Liver (tissue), 9 donors: ENCODE results near the gene GNAO1. TPM values are rescaled to one million over a fixed set of nuclear protein-coding genes. Genes with fewer than 3 reads are reported as not detected.

Source experiments
- DNase-seq: peaks from one replicate; pipeline ENCODE4 v3.0.0-alpha.2; 2017; ENCODE audit warnings: low spot score
- H3K27ac ChIP-seq, 2 donors: one replicate each; pipeline ENCODE4 v1.7.0; 2013; ENCODE audit warnings: inconsistent platforms in 2 of 2, low read length in 2 of 2, control low read depth in 1 of 2, low read depth in 1 of 2, mild to moderate bottlenecking in 1 of 2
- H3K27me3 ChIP-seq, 4 donors: one replicate each; pipeline versions ENCODE4 v1.6.1 to v1.7.0; 2013; ENCODE audit warnings: low read length in 3 of 4, inconsistent platforms in 1 of 4, mild to moderate bottlenecking in 1 of 4, moderate library complexity in 1 of 4; ENCODE audit not compliant: control insufficient read depth in 4 of 4, insufficient read depth in 4 of 4
- H3K36me3 ChIP-seq, 4 donors: one replicate each; pipeline versions ENCODE4 v1.6.1 to v1.7.0; 2013; ENCODE audit warnings: low read length in 3 of 4, mild to moderate bottlenecking in 3 of 4, low read depth in 1 of 4, moderate library complexity in 1 of 4; ENCODE audit not compliant: control insufficient read depth in 4 of 4, insufficient read depth in 3 of 4
- H3K4me1 ChIP-seq, 4 donors: one replicate each; pipeline versions ENCODE4 v1.6.1 to v1.7.0; 2013; ENCODE audit warnings: low read length in 3 of 4, mild to moderate bottlenecking in 3 of 4, moderate library complexity in 1 of 4; ENCODE audit not compliant: control insufficient read depth in 4 of 4, insufficient read depth in 4 of 4
- H3K4me3 ChIP-seq, 3 donors: one replicate each; pipeline versions ENCODE4 v1.6.1 to v1.7.0; 2013; ENCODE audit warnings: low read length in 3 of 3, control low read depth in 1 of 3, low read depth in 1 of 3, mild to moderate bottlenecking in 1 of 3
- H3K9ac ChIP-seq, 2 donors: one replicate each; pipeline ENCODE4 v1.7.0; 2013; ENCODE audit warnings: low read length in 2 of 2, mild to moderate bottlenecking in 2 of 2, moderate library complexity in 2 of 2, control low read depth in 1 of 2, low read depth in 1 of 2
- H3K9me3 ChIP-seq, 4 donors: one replicate each; pipeline versions ENCODE4 v1.6.1 to v1.7.0; 2013; ENCODE audit warnings: low read length in 3 of 4; ENCODE audit not compliant: control insufficient read depth in 4 of 4
- ATF3 ChIP-seq: IDR thresholded peaks from 2 replicates; pipeline ENCODE4 v1.6.1; 2016; ENCODE audit warnings: antibody characterized with exemption
- CTCF ChIP-seq: fragments of 150-350 bp; IDR thresholded peaks from 2 replicates; pipeline ENCODE4 v1.5.1; 2017; ENCODE audit warnings: improper control_type of control experiment, low read depth, low read length; ENCODE audit not compliant: missing input control
- EGR1 ChIP-seq, 2 donors: IDR thresholded peaks; 2 replicates each; pipeline ENCODE4 v1.6.1; 2016 to 2018; ENCODE audit warnings: antibody characterized with exemption in 2 of 2, low read depth in 2 of 2
- FOXA2 ChIP-seq: IDR thresholded peaks from 2 replicates; pipeline ENCODE4 v1.6.1; 2016; ENCODE audit warnings: antibody characterized with exemption
- GABPA ChIP-seq, 2 donors: IDR thresholded peaks in 1 of 2; conservative IDR thresholded peaks in 1 of 2; 2 replicates each; pipeline ENCODE4 v1.6.1; 2016; ENCODE audit warnings: antibody characterized with exemption in 2 of 2, mild to moderate bottlenecking in 1 of 2, moderate library complexity in 1 of 2
- HNF4A ChIP-seq, 2 donors: conservative IDR thresholded peaks; 2 replicates each; pipeline ENCODE4 v1.6.1; 2016; ENCODE audit warnings: antibody characterized with exemption in 2 of 2, mild to moderate bottlenecking in 2 of 2
- HNF4G ChIP-seq: IDR thresholded peaks from 2 replicates; pipeline ENCODE4 v1.6.1; 2016; ENCODE audit warnings: antibody characterized with exemption
- JUND ChIP-seq, 2 donors: IDR thresholded peaks; 2 replicates each; pipeline ENCODE4 v1.6.1; 2016; ENCODE audit warnings: antibody characterized with exemption in 2 of 2
- MAX ChIP-seq: IDR thresholded peaks from 2 replicates; pipeline ENCODE4 v1.6.1; 2016; ENCODE audit warnings: antibody characterized with exemption
- RAD21 ChIP-seq, 2 donors: IDR thresholded peaks; 2 replicates each; pipeline ENCODE4 v1.6.1; 2016; ENCODE audit warnings: antibody characterized with exemption in 2 of 2, mild to moderate bottlenecking in 2 of 2
- RXRA ChIP-seq, 2 donors: IDR thresholded peaks; 2 replicates each; pipeline ENCODE4 v1.6.1; 2017 to 2018; ENCODE audit warnings: antibody characterized with exemption in 2 of 2, mild to moderate bottlenecking in 1 of 2
- SP1 ChIP-seq: IDR thresholded peaks from 2 replicates; pipeline ENCODE4 v1.6.1; 2018; ENCODE audit warnings: antibody characterized with exemption, mild to moderate bottlenecking
- TAF1 ChIP-seq: conservative IDR thresholded peaks from 2 replicates; pipeline ENCODE4 v1.6.1; 2016; ENCODE audit warnings: antibody characterized with exemption, mild to moderate bottlenecking
- YY1 ChIP-seq: IDR thresholded peaks from 2 replicates; pipeline ENCODE4 v1.6.1; 2016; ENCODE audit warnings: antibody characterized with exemption, mild to moderate bottlenecking
- ZBTB33 ChIP-seq: IDR thresholded peaks from 2 replicates; pipeline ENCODE4 v1.6.1; 2016; ENCODE audit warnings: antibody characterized with exemption
- WGBS: extraction: QIAGEN DNeasy Blood & Tissue Kit; methylation state at CpG from one replicate; pipeline ENCODE4 v1.1.7; 2013; 5-methylcytosine and 5-hydroxymethylcytosine counted together
- polyA plus RNA-seq, 2 donors: library from polyadenylated mRNA; stranded (reverse) in 1 of 2; unstranded in 1 of 2; fragments of 200-250 nt in 1 of 2; fragments of >200 nt in 1 of 2; fragmentation: Nextera tagmentation in 1 of 2; extraction: Ambion mirVana in 1 of 2; gene quantifications; one replicate each; pipeline versions ENCODE4 v1.2.1 to v1.2.3, GENCODE V29; 2013 to 2015
- total RNA-seq, 2 donors: library from RNA; depleted of rRNA; stranded (reverse); fragments of >200 nt; gene quantifications; one replicate each; pipeline ENCODE4 v1.2.3, GENCODE V29; 2014
- donor health status: healthy.
- donor health status: healthy.
- donor health status: healthy.
- donor health status: healthy.
- donor health status: healthy.

Gene GNAO1
- total and polyA plus RNA-seq, 4 donors, result 0.61 to 15.1 (median 7.0) TPM

GRCh38 chr16:56247018-56247417, 55.7 kb downstream of the GNAO1 start:
- no peaks in the 10 kb centered on the region for H3K27me3 ChIP-seq
- H3K4me3 ChIP-seq, result no peak overlapping the region
- H3K27ac ChIP-seq, result peak overlapping the region; percentile 59 to 74
- no peaks in the 10 kb centered on the region for H3K9me3 ChIP-seq
- DNase-seq, result no peak
- H3K9ac ChIP-seq, result no peak overlapping the region
- WGBS, result 98% methylated on average over 8 of the region's 8 CpGs
- peaks cover 0 to 7% (median 0%) of the 10 kb centered on the region in 4 donors for H3K36me3 ChIP-seq
- H3K4me1 ChIP-seq, result peaks cover 9 to 42% (median 24%) of the 10 kb centered on the region in 4 donors
- TF ChIP-seq EGR1 (IDR thresholded peaks at IDR 0.05; ENCODE audit: low read depth in 2 of 2) (no peak), GABPA (IDR thresholded peaks at IDR 0.05 in 1 of 2, conservative IDR thresholded peaks at IDR 0.05 in 1 of 2) (no peak), YY1 (no peak), MAX (no peak), FOXA2 (no peak), ZBTB33 (no peak), TAF1 (no peak), JUND (IDR thresholded peaks at IDR 0.05) (no peak), HNF4G (no peak), CTCF (no peak), RXRA (IDR thresholded peaks at IDR 0.05) (no peak)

GRCh38 chr16:56247808-56248207, 56.5 kb downstream of the GNAO1 start:
- Histone ChIP-seq H3K9me3 (no peaks in the 10 kb centered on the region), H3K27me3 (no peaks in the 10 kb centered on the region), H3K4me1 (peaks cover 9 to 50% (median 26%) of the 10 kb centered on the region in 4 donors), H3K4me3 (no peak overlapping the region), H3K9ac (no peak overlapping the region), H3K36me3 (peaks cover 0 to 7% (median 0%) of the 10 kb centered on the region in 4 donors), H3K27ac (no peak overlapping the region)
- no peak for DNase-seq
- TF ChIP-seq CTCF (no peak), ZBTB33 (no peak), GABPA (IDR thresholded peaks at IDR 0.05 in 1 of 2, conservative IDR thresholded peaks at IDR 0.05 in 1 of 2) (no peak), SP1 (no peak), FOXA2 (no peak), RXRA (IDR thresholded peaks at IDR 0.05) (no peak), HNF4G (no peak), YY1 (no peak), RAD21 (IDR thresholded peaks at IDR 0.05) (no peak), ATF3 (no peak), TAF1 (no peak), HNF4A (conservative IDR thresholded peaks at IDR 0.05) (no peak), JUND (IDR thresholded peaks at IDR 0.05) (no peak), MAX (no peak)
